ENCODE measurements around the gene ACACB. TPM values are rescaled to one million over a fixed set of nuclear protein-coding genes. Genes with fewer than 3 reads are reported as not detected.

Gene ACACB
- total and polyA plus RNA-seq, 2 donors (not counting 3 experiments of a cell fraction or from before 2014, with no cell fraction given), result 1.3 to 5.7 TPM

DNA sequence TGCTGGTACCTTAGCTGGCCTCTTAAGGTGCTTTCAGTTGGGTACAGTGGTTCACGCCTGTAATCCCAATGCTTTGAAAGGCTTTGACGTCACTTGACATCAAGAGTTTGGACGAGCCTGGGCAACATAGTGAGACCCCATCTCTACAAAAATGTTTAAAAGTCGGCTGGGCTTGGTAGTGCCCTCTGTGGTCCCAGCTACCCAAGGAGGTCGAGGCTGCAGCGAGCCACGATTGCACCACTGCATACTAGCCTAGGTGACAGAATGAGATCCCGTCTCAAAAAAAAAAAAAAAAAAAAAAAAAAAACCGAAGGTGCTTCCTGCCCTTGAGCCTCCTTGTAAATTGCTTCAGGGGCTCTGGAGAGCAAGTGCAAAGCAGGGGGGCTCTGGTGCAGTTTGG lies 50.0 kb downstream of the ACACB start:
- dilution Hi-C loops (cut with MboI; ENCODE audit: extremely low pct_ligation_motif_present, low sequenced_read_pairs), result no loop called here
- no peaks in the 10 kb centered on the region for H3K4me1 ChIP-seq (ENCODE audit: control insufficient read depth, extremely low read depth, insufficient read depth, low read length)
- H4K20me1 ChIP-seq (replicated peaks; ENCODE audit: control insufficient read depth, extremely low read depth, insufficient read depth, low read length), result no peaks in the 10 kb centered on the region
- ChIA-PET CTCF (no interaction called here), POLR2A (no interaction called here)
- no peaks in the 10 kb centered on the region for H3K9me3 ChIP-seq (replicated peaks; ENCODE audit: control insufficient read depth, insufficient read depth, low read length)
- no peak overlapping the region for H3K4me3 ChIP-seq (replicated peaks in 1 of 3; ENCODE audit: insufficient read depth in 1 of 3, low read depth in 1 of 3, low read length in 3 of 3)
- BruUV-seq (replicated peaks), result no TSS peak
- no peak for FAIRE-seq
- no peaks in the 10 kb centered on the region for H3K27me3 ChIP-seq (ENCODE audit: control insufficient read depth in 2 of 2, insufficient read depth in 2 of 2, low read length in 2 of 2)
- no peak for TF ChIP-seq JUN (IDR thresholded peaks at IDR 0.05; ENCODE audit: borderline replicate concordance, insufficient read depth, insufficient read length, low read depth)
- TF ChIP-seq, protein P1, sequence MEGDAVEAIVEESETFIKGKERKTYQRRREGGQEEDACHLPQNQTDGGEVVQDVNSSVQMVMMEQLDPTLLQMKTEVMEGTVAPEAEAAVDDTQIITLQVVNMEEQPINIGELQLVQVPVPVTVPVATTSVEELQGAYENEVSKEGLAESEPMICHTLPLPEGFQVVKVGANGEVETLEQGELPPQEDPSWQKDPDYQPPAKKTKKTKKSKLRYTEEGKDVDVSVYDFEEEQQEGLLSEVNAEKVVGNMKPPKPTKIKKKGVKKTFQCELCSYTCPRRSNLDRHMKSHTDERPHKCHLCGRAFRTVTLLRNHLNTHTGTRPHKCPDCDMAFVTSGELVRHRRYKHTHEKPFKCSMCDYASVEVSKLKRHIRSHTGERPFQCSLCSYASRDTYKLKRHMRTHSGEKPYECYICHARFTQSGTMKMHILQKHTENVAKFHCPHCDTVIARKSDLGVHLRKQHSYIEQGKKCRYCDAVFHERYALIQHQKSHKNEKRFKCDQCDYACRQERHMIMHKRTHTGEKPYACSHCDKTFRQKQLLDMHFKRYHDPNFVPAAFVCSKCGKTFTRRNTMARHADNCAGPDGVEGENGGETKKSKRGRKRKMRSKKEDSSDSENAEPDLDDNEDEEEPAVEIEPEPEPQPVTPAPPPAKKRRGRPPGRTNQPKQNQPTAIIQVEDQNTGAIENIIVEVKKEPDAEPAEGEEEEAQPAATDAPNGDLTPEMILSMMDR (IDR thresholded peaks at IDR 0.05; ENCODE audit: extremely low read depth in 1 of 2, insufficient read depth in 1 of 2, low read depth in 1 of 2, low read length in 2 of 2), result no peak
- no peak for TF ChIP-seq GATA2 (IDR thresholded peaks at IDR 0.05; ENCODE audit: insufficient read depth, insufficient read length, low read depth, low read length)
- TF ChIP-seq EZH2 (IDR thresholded peaks at IDR 0.05; ENCODE audit: borderline replicate concordance, low read depth, low read length, severe bottlenecking), result no peak
- TF ChIP-seq, protein P2, sequence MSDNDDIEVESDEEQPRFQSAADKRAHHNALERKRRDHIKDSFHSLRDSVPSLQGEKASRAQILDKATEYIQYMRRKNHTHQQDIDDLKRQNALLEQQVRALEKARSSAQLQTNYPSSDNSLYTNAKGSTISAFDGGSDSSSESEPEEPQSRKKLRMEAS (IDR thresholded peaks at IDR 0.05; ENCODE audit: insufficient read depth, insufficient read length), result no peak
- TF ChIP-seq POLR2AphosphoS5 (IDR thresholded peaks at IDR 0.05; ENCODE audit: insufficient read depth, low read depth, low read length), result no peak
- no peak for TF ChIP-seq POLR2A (IDR thresholded peaks at IDR 0.05; ENCODE audit: low read depth, low read length)
- TF ChIP-seq MYC (IDR thresholded peaks at IDR 0.05; ENCODE audit: low read depth, low read length), result no peak
- no peak for TF ChIP-seq FOS (IDR thresholded peaks at IDR 0.05; ENCODE audit: borderline replicate concordance, insufficient read depth, low read length)
- H3K9me1 ChIP-seq (replicated peaks; ENCODE audit: control insufficient read depth, extremely low read depth, insufficient read depth, low read length), result no peaks in the 10 kb centered on the region
- no peak overlapping the region for H2AFZ ChIP-seq (ENCODE audit: low read depth, low read length)
- H3K79me2 ChIP-seq (ENCODE audit: control insufficient read depth, insufficient read depth, low read length), result no peaks in the 10 kb centered on the region
- intact Hi-C loops (cut with micrococcal nuclease), result no loop called here
- no peaks in the 10 kb centered on the region for H3K36me3 ChIP-seq (ENCODE audit: control insufficient read depth in 2 of 2, extremely low read depth in 1 of 2, insufficient read depth in 2 of 2, low read length in 2 of 2)
- no peak overlapping the region for H3K27ac ChIP-seq (ENCODE audit: insufficient read depth, low read depth, low read length)
- H3K4me2 ChIP-seq (ENCODE audit: insufficient read depth, low read length), result no peak overlapping the region
- DNase-seq (ENCODE audit: low read depth, low spot score), result no peak
- no peak overlapping the region for H3K9ac ChIP-seq (replicated peaks; ENCODE audit: extremely low read depth, insufficient read depth, low read length)

Data from endothelial cell of umbilical vein (primary cell).